Naive thymus-derived CD4-positive, alpha-beta T cell (primary cell): Measurements from ENCODE around the gene TBX1. TPM values are rescaled to one million over a fixed set of nuclear protein-coding genes. Genes with fewer than 3 reads are reported as not detected.
A peak's percentile ranks its signal among the peaks of the same experiment; 100 is the strongest.

Experiments
- ATAC-seq: fragments of 150-1000 bp; cut with Tn5 transposase; 2 replicates; pipeline ENCODE4 v1.10.0; 2021; ENCODE audit warnings: mild to moderate bottlenecking, moderate library complexity
- CTCF ChIA-PET: fragments of 350-600 bp; sonication (Branson Sonifier 250); formaldehyde crosslinking; loops from one replicate; lab custom pipeline; 2021; ENCODE audit warnings: antibody characterized with exemption; lab: Charles Lee
- POLR2A ChIA-PET: fragments of 350-600 bp; sonication (Branson Sonifier 250); formaldehyde crosslinking; loops from one replicate; lab custom pipeline; 2021; ENCODE audit warnings: antibody characterized with exemption, inconsistent platforms; lab: Charles Lee
- DNase-seq, 9 donors: peaks; one replicate each; pipeline versions ENCODE4 v3.0.0 to v3.0.0-alpha.2; 2020 to 2022; ENCODE audit warnings: mixed read lengths in 1 of 9
- H3K27ac ChIP-seq: one replicate; pipeline ENCODE4 v1.7.0; 2013; ENCODE audit warnings: mild to moderate bottlenecking, low read depth, low read length, moderate library complexity
- H3K27me3 ChIP-seq, 2 donors: one replicate each; pipeline ENCODE4 v1.7.0; 2013; ENCODE audit warnings: low read length in 2 of 2, mild to moderate bottlenecking in 2 of 2, moderate library complexity in 2 of 2; ENCODE audit not compliant: control insufficient read depth in 2 of 2, insufficient read depth in 2 of 2
- H3K36me3 ChIP-seq, 3 experiments: 1 replicate in 2 of 3; 2 replicates in 1 of 3; pipeline ENCODE4 v1.7.0; 2013; ENCODE audit warnings: low read length in 3 of 3, mild to moderate bottlenecking in 3 of 3, moderate library complexity in 1 of 3; ENCODE audit not compliant: insufficient read depth in 3 of 3, control insufficient read depth in 2 of 3
- H3K4me1 ChIP-seq, 2 donors: one replicate each; pipeline ENCODE4 v1.7.0; 2013; ENCODE audit warnings: low read length in 2 of 2, mild to moderate bottlenecking in 2 of 2, moderate library complexity in 1 of 2; ENCODE audit not compliant: control insufficient read depth in 2 of 2, insufficient read depth in 2 of 2
- H3K4me3 ChIP-seq: 2 replicates; pipeline ENCODE4 v1.7.0; 2013; ENCODE audit warnings: mild to moderate bottlenecking, low read length
- H3K9me3 ChIP-seq, 3 experiments: 1 replicate in 2 of 3; 2 replicates in 1 of 3; pipeline ENCODE4 v1.7.0; 2013; ENCODE audit warnings: low read length in 3 of 3; ENCODE audit not compliant: control insufficient read depth in 2 of 3
- H3K27ac Mint-ChIP-seq, 9 donors: one replicate each; pipeline ENCODE4 v1.8.0; 2020 to 2022; ENCODE audit warnings: mixed read lengths in 9 of 9, mild to moderate bottlenecking in 8 of 9, moderate library complexity in 5 of 9, inconsistent platforms in 2 of 9
- H3K27me3 Mint-ChIP-seq, 5 donors: one replicate each; pipeline ENCODE4 v1.8.0; 2021 to 2022; ENCODE audit warnings: mixed read lengths in 5 of 5, mild to moderate bottlenecking in 1 of 5
- H3K36me3 Mint-ChIP-seq, 5 donors: one replicate each; pipeline ENCODE4 v1.8.0; 2020 to 2022; ENCODE audit warnings: mixed read lengths in 5 of 5, mild to moderate bottlenecking in 3 of 5, inconsistent platforms in 1 of 5
- H3K4me1 Mint-ChIP-seq, 7 donors: one replicate each; pipeline ENCODE4 v1.8.0; 2020 to 2022; ENCODE audit warnings: mixed read lengths in 7 of 7, mild to moderate bottlenecking in 3 of 7, inconsistent platforms in 1 of 7
- H3K4me3 Mint-ChIP-seq, 10 donors: one replicate each; pipeline ENCODE4 v1.8.0; 2020 to 2022; ENCODE audit warnings: mild to moderate bottlenecking in 10 of 10, mixed read lengths in 10 of 10, moderate library complexity in 6 of 10, inconsistent platforms in 2 of 10
- H3K9me3 Mint-ChIP-seq, 11 donors: one replicate each; pipeline ENCODE4 v1.8.0; 2020 to 2022; ENCODE audit warnings: mixed read lengths in 11 of 11, mild to moderate bottlenecking in 4 of 11, inconsistent platforms in 1 of 11, moderate library complexity in 1 of 11
- intact Hi-C, 2 donors: fragments of 100-400 bp; cut with micrococcal nuclease; formaldehyde crosslinking; loops; one replicate each; pipeline ENCODE4 v1.15.1; 2023
- polyA plus RNA-seq, 2 donors: library from polyadenylated mRNA; unstranded; fragments of 300-500 nt; fragmentation: Illumina TruSeq; gene quantifications; one replicate each; pipeline ENCODE4 v1.2.3, GENCODE V29; 2021
- total RNA-seq, 6 experiments: library from RNA in 5 of 6; stranded (reverse) in 5 of 6; gene quantifications; 1 replicate in 5 of 6; 2 replicates in 1 of 6; pipeline ENCODE4 v1.2.3 and lab custom pipeline; 2021 to 2026

TBX1 gene
- total and polyA plus RNA-seq, 7 experiments from 2014 or later = 0.22 TPM; not detected in 6

DNA sequence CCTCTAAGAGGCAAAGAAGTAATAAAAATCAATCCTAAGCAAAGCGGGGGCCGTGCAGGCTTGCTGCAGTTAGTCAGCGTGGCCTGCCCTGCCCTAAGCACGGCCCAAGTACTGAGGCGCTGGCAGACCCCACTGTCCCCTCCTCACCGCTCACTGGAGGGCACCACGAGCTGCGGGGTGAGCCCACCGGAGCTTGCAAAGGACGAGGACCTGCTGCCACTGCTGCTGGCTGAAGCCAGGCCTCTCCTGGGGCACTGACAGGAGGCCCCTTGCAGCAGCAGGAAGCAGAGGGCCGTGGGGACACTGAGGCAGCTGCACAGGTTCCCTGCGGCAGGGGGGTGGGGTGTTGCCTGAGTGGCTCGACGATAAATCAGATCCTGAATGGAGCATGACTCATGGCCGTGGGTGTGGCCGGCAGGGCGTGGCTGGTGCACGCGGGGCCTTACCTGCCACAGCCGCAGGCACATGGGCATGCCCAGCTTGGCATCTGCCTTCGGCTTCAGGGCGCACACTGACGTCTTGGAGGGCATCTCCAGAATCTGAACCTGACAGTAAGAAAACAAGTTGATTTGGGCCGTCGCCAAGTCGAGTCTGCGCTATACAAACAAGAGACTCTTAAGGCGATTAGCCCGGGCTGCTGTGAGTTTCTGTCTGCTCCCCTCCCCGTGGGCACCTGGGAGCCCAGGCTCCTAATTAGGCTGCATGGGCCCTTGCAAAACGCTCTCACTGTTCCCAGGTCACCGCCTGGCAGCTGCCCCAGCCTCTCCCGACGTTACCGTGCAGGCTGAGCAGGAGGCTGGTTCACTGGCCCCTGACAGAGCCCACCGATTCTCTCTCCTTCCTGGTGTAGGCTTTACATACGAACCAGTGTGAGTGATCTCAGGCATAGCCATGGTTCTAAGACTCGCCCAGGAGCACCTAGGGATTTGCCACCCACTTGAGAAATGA is 45.9 kb downstream of the TBX1 start:
- Mint-ChIP-seq H3K36me3 (peaks cover 0 to 20% (median 4%) of the 10 kb centered on the region in 5 donors), H3K4me1 (peaks cover 0 to 12% (median 8%) of the 10 kb centered on the region in 7 donors), H3K9me3 (no peaks in the 10 kb centered on the region), H3K27me3 (no peaks in the 10 kb centered on the region), H3K4me3 (no peak overlapping the region), H3K27ac (no peak overlapping the region)
- Histone ChIP-seq H3K9me3 (no peaks in the 10 kb centered on the region), H3K27me3 (no peaks in the 10 kb centered on the region), H3K36me3 (peaks cover 0 to 58% (median 0%) of the 10 kb centered on the region in 3 experiments), H3K4me1 (peaks cover 0 to 13% of the 10 kb centered on the region in 2 donors), H3K4me3 (no peak overlapping the region), H3K27ac (no peak overlapping the region)
- POLR2A ChIA-PET = no interaction called here
- no peak for DNase-seq
- no peak for ATAC-seq
- CTCF ChIA-PET = interaction anchor here (0.5 kb wide), 1 partner anchor 127 kb away, joined by 3 read pairs; no protein-coding TSS in a partner anchor
- intact Hi-C loops = no loop called here

DNA sequence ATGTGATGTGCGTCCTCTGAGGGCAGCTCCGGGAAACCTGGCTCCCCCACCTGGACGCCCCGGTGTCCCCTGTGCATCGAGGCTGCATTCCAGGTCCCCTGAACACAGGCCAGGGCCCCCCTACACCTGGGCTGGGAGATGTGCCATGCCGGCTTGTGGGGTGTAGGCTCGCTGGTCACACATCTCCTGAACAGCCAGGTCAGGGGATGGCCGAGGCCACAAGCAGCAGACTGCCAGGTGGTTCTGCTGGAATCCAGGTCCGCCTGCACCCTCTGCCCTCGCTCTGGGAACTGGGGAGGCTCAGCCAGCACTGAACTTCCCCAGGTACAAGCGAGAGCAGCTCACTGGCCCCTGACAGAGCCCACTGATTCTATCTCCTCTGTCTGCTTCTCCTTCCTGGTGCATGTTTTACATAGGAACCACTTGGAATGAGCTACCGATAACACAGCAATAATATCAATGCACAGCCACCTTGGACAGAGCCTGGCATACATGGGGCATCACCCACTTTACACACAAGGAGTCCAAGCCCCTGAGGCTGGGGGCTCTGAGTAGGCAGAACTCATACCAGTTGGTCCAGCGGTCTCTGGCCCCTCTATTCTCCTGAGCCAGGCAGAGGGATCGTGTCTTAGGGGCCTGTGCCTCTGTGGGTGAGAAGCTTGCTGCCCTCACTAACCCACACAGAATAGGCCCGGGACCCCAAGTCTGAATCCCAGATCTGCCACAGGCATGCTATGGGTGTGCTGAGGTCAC is 46.8 kb downstream of the TBX1 start:
- H3K27ac ChIP-seq = no peak overlapping the region
- ChIA-PET POLR2A (no interaction called here), CTCF (no interaction called here)
- intact Hi-C loops = no loop called here
- no peaks in the 10 kb centered on the region for H3K9me3 ChIP-seq
- DNase-seq (no peak), ATAC-seq (no peak)
- Mint-ChIP-seq H3K9me3 (no peaks in the 10 kb centered on the region), H3K4me1 (peaks cover 0 to 13% (median 8%) of the 10 kb centered on the region in 7 donors), H3K36me3 (peaks cover 0 to 15% (median 0%) of the 10 kb centered on the region in 5 donors), H3K4me3 (no peak overlapping the region), H3K27me3 (no peaks in the 10 kb centered on the region), H3K27ac (no peak overlapping the region)
- H3K36me3 ChIP-seq = peaks cover 0 to 57% (median 0%) of the 10 kb centered on the region in 3 experiments
- H3K4me3 ChIP-seq = no peak overlapping the region
- no peaks in the 10 kb centered on the region for H3K27me3 ChIP-seq
- H3K4me1 ChIP-seq = peaks cover 0 to 13% of the 10 kb centered on the region in 2 donors

GRCh38 chr22:19807914-19808872 is 47.6 kb downstream of the TBX1 start:
- ATAC-seq (no peak), DNase-seq (no peak)
- H3K9me3 ChIP-seq = no peaks in the 10 kb centered on the region
- POLR2A ChIA-PET = interaction anchor here (0.7 kb wide), 1 partner anchor 9 kb away, joined by 3 read pairs; no protein-coding TSS in a partner anchor
- no peaks in the 10 kb centered on the region for H3K27me3 ChIP-seq
- Mint-ChIP-seq H3K27ac (no peak overlapping the region), H3K27me3 (no peaks in the 10 kb centered on the region), H3K9me3 (no peaks in the 10 kb centered on the region), H3K4me1 (peaks cover 0 to 13% (median 7%) of the 10 kb centered on the region in 7 donors), H3K4me3 (no peak overlapping the region), H3K36me3 (peaks cover 0 to 17% (median 0%) of the 10 kb centered on the region in 5 donors)
- H3K4me3 ChIP-seq = no peak overlapping the region
- CTCF ChIA-PET = no interaction called here
- H3K27ac ChIP-seq = no peak overlapping the region
- intact Hi-C loops = no loop called here
- H3K4me1 ChIP-seq = peaks cover 0 to 13% of the 10 kb centered on the region in 2 donors
- peaks cover 0 to 56% (median 0%) of the 10 kb centered on the region in 3 experiments for H3K36me3 ChIP-seq

- H3K4me1 Mint-ChIP-seq = peaks cover 0 to 13% (median 7%) of the 10 kb centered on the region in 7 donors
- no peak overlapping the region for H3K4me3 Mint-ChIP-seq
- H3K9me3 Mint-ChIP-seq = no peaks in the 10 kb centered on the region
- Histone ChIP-seq H3K4me3 (no peak overlapping the region), H3K27me3 (no peaks in the 10 kb centered on the region), H3K36me3 (peaks cover 0 to 51% (median 0%) of the 10 kb centered on the region in 3 experiments), H3K27ac (no peak overlapping the region), H3K9me3 (no peaks in the 10 kb centered on the region), H3K4me1 (peaks cover 0 to 13% of the 10 kb centered on the region in 2 donors)
- H3K36me3 Mint-ChIP-seq = peaks cover 0 to 17% (median 0%) of the 10 kb centered on the region in 5 donors
- no peak for DNase-seq
- peak overlapping the region in 2 of 9 donors; percentile 76 to 82 for H3K27ac Mint-ChIP-seq
- ChIA-PET CTCF (no interaction called here), POLR2A (interaction anchor here (0.7 kb wide), 1 partner anchor 9 kb away, joined by 3 read pairs; no protein-coding TSS in a partner anchor)
- ATAC-seq = no peak
- H3K27me3 Mint-ChIP-seq = no peaks in the 10 kb centered on the region
- intact Hi-C loops = no loop called here
These were observed 48.4 kb downstream of the TBX1 start for GRCh38 chr22:19808873-19809478.

DNA sequence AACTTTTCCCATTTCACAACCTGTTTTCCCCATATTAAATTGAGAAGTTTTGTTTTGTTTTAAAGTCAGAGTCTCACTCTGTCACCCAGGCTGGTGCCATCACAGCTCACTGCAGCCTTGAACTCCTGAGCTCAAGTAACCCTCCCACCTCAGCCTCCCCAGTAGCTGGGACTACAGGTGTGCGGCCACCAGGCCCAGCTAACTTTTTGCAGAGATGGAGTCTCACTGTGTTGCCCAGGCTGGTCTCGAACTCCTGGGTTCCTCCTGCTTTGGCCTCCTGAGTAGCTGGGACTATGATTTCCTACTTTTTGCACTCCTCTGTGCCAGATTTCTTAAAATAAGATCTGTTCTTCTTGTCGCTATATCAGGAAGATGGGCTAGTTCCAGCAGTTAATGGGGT is 49.2 kb downstream of the TBX1 start:
- H3K4me1 Mint-ChIP-seq = peaks cover 0 to 13% (median 7%) of the 10 kb centered on the region in 7 donors
- H3K27me3 Mint-ChIP-seq = no peaks in the 10 kb centered on the region
- peak overlapping the region in 1 of 9 donors; percentile 43 for H3K27ac Mint-ChIP-seq

More for the DNA sequence above, 49.2 kb downstream of the TBX1 start:
- no peak overlapping the region for H3K4me3 ChIP-seq
- Mint-ChIP-seq H3K36me3 (peaks cover 0 to 17% (median 4%) of the 10 kb centered on the region in 5 donors), H3K4me3 (no peak overlapping the region), H3K9me3 (no peaks in the 10 kb centered on the region)
- H3K9me3 ChIP-seq = no peaks in the 10 kb centered on the region
- POLR2A ChIA-PET = no interaction called here
- H3K27ac ChIP-seq = no peak overlapping the region
- CTCF ChIA-PET = no interaction called here
- DNase-seq = no peak
- peaks cover 0 to 48% (median 0%) of the 10 kb centered on the region in 3 experiments for H3K36me3 ChIP-seq
- peaks cover 0 to 13% of the 10 kb centered on the region in 2 donors for H3K4me1 ChIP-seq
- H3K27me3 ChIP-seq = no peaks in the 10 kb centered on the region
- no peak for ATAC-seq
- intact Hi-C loops = no loop called here
